HEK293 (cell line): ENCODE data around the gene POLDIP2.

ENCODE experiments used
- CTCF ChIA-PET: fragments of 350-600 bp; formaldehyde crosslinking; extraction: SDS; loops from one replicate; lab custom pipeline; 2021; ENCODE audit warnings: antibody characterized with exemption; lab: Yijun Ruan, JAX
- POLR2A ChIA-PET: fragments of 300-600 bp; formaldehyde crosslinking; extraction: SDS; loops from one replicate; lab custom pipeline; 2020; ENCODE audit warnings: antibody characterized with exemption, inconsistent platforms; lab: Yijun Ruan, JAX
- H3K27ac ChIP-seq: fragments of 200-500 bp; sonication (Bioruptor generic); 2 replicates; pipeline ENCODE4 v1.5.1; 2014; ENCODE audit warnings: low read depth, low read length, control low read depth, inconsistent platforms; ENCODE audit errors: extremely low read depth
- H3K36me3 ChIP-seq, 2 experiments: fragments of 200-500 bp in 1 of 2; sonication (Bioruptor generic) in 1 of 2; 1 replicate in 1 of 2; 2 replicates in 1 of 2; pipeline ENCODE4 v1.5.1; 2014 to 2017; ENCODE audit warnings: inconsistent platforms in 2 of 2, low read length in 2 of 2; ENCODE audit not compliant: control insufficient read depth in 2 of 2, insufficient read depth in 1 of 2
- H3K4me1 ChIP-seq: fragments of 200-500 bp; sonication (Bioruptor generic); 2 replicates; pipeline ENCODE4 v1.5.1; 2014; ENCODE audit warnings: mild to moderate bottlenecking, low read length, inconsistent platforms; ENCODE audit not compliant: control insufficient read depth, insufficient read depth
- H3K4me3 ChIP-seq: 2 replicates; pipeline ENCODE4 v1.5.1; 2011; ENCODE audit warnings: low read depth, mild to moderate bottlenecking, control low read depth, low read length, moderate library complexity
- H3K9me3 ChIP-seq: fragments of 200-500 bp; sonication (Bioruptor generic); 2 replicates; pipeline ENCODE4 v1.5.1; 2014; ENCODE audit warnings: low read depth, low read length, inconsistent platforms; ENCODE audit not compliant: control insufficient read depth, insufficient read depth
- ATF2 ChIP-seq: fragments of 450-650 bp; formaldehyde crosslinking; IDR thresholded peaks from 2 replicates; pipeline ENCODE4 v1.5.1; 2016; ENCODE audit warnings: missing biosample characterization, missing genetic modification characterization, low read depth
- BCL6B ChIP-seq: fragments of 450-650 bp; formaldehyde crosslinking; IDR thresholded peaks from 2 replicates; pipeline ENCODE4 v1.5.1; 2017; ENCODE audit warnings: missing biosample characterization, missing genetic modification characterization
- CTCF ChIP-seq: fragments of 450-650 bp; formaldehyde crosslinking; IDR thresholded peaks from 2 replicates; pipeline ENCODE4 v1.5.1; 2016; ENCODE audit warnings: missing biosample characterization, missing genetic modification characterization
- EGR2 ChIP-seq: fragments of 450-650 bp; formaldehyde crosslinking; IDR thresholded peaks from 2 replicates; pipeline ENCODE4 v1.5.1; 2016; ENCODE audit warnings: low read depth, missing biosample characterization, missing genetic modification characterization
- ELK4 ChIP-seq: IDR thresholded peaks from 2 replicates; pipeline ENCODE4 v1.6.1; 2011; ENCODE audit warnings: mild to moderate bottlenecking, low read depth, low read length, borderline replicate concordance
- FEZF1 ChIP-seq: fragments of 450-650 bp; formaldehyde crosslinking; IDR thresholded peaks from 2 replicates; pipeline ENCODE4 v1.5.1; 2016; ENCODE audit warnings: missing biosample characterization, missing genetic modification characterization
- GLIS2 ChIP-seq: fragments of 450-650 bp; formaldehyde crosslinking; IDR thresholded peaks from 2 replicates; pipeline ENCODE4 v1.5.1; 2016; ENCODE audit warnings: missing biosample characterization, missing genetic modification characterization
- KLF16 ChIP-seq: fragments of 450-650 bp; formaldehyde crosslinking; IDR thresholded peaks from 2 replicates; pipeline ENCODE4 v1.5.1; 2017; ENCODE audit warnings: missing biosample characterization, missing genetic modification characterization
- PRDM4 ChIP-seq: fragments of 450-650 bp; formaldehyde crosslinking; IDR thresholded peaks from 2 replicates; pipeline ENCODE4 v1.5.1; 2017; ENCODE audit warnings: missing biosample characterization, missing genetic modification characterization
- SCRT1 ChIP-seq: fragments of 450-650 bp; formaldehyde crosslinking; IDR thresholded peaks from 2 replicates; pipeline ENCODE4 v1.5.1; 2016; ENCODE audit warnings: missing biosample characterization, missing genetic modification characterization, borderline replicate concordance
- YY1 ChIP-seq: fragments of 450-650 bp; formaldehyde crosslinking; IDR thresholded peaks from 2 replicates; pipeline ENCODE4 v1.5.1; 2018; ENCODE audit warnings: missing biosample characterization, missing genetic modification characterization
- ZBTB44 ChIP-seq: fragments of 450-650 bp; IDR thresholded peaks from 2 replicates; pipeline ENCODE4 v1.5.1; 2018; ENCODE audit warnings: missing biosample characterization, mild to moderate bottlenecking, missing genetic modification characterization
- ZNF132 ChIP-seq: fragments of 450-650 bp; formaldehyde crosslinking; IDR thresholded peaks from 2 replicates; pipeline ENCODE4 v1.5.1; 2017; ENCODE audit warnings: missing biosample characterization, missing genetic modification characterization, borderline replicate concordance
- ZNF169 ChIP-seq: fragments of 450-650 bp; formaldehyde crosslinking; IDR thresholded peaks from 2 replicates; pipeline ENCODE4 v1.5.1; 2016; ENCODE audit warnings: missing biosample characterization, missing genetic modification characterization
- ZNF19 ChIP-seq: fragments of 450-650 bp; formaldehyde crosslinking; IDR thresholded peaks from 2 replicates; pipeline ENCODE4; 2016; ENCODE audit warnings: missing biosample characterization, missing genetic modification characterization, low read depth
- ZNF202 ChIP-seq: fragments of 450-650 bp; formaldehyde crosslinking; IDR thresholded peaks from 2 replicates; pipeline ENCODE4 v1.5.1; 2016; ENCODE audit warnings: missing biosample characterization, missing genetic modification characterization, borderline replicate concordance
- ZNF24 ChIP-seq: fragments of 450-650 bp; formaldehyde crosslinking; IDR thresholded peaks from 2 replicates; pipeline ENCODE4 v1.5.1; 2016; ENCODE audit warnings: missing biosample characterization, missing genetic modification characterization
- ZNF280D ChIP-seq: fragments of 450-650 bp; formaldehyde crosslinking; IDR thresholded peaks from 2 replicates; pipeline ENCODE4 v1.5.1; 2016; ENCODE audit warnings: missing biosample characterization, missing genetic modification characterization
- ZNF292 ChIP-seq: fragments of 450-650 bp; formaldehyde crosslinking; IDR thresholded peaks from 2 replicates; pipeline ENCODE4 v1.5.1; 2016; ENCODE audit warnings: low read depth, missing biosample characterization, missing genetic modification characterization, borderline replicate concordance
- ZNF366 ChIP-seq: fragments of 450-650 bp; formaldehyde crosslinking; conservative IDR thresholded peaks from 2 replicates; pipeline ENCODE4 v1.5.1; 2016; ENCODE audit warnings: missing biosample characterization, missing genetic modification characterization
- ZNF488 ChIP-seq: fragments of 450-650 bp; formaldehyde crosslinking; IDR thresholded peaks from 2 replicates; pipeline ENCODE4 v1.5.1; 2016; ENCODE audit warnings: missing biosample characterization, missing genetic modification characterization
- ZNF571 ChIP-seq: fragments of 450-650 bp; formaldehyde crosslinking; IDR thresholded peaks from 2 replicates; pipeline ENCODE4 v1.5.0; 2017; ENCODE audit warnings: missing biosample characterization, missing genetic modification characterization
- ZNF585B ChIP-seq: fragments of 450-650 bp; formaldehyde crosslinking; IDR thresholded peaks from 2 replicates; pipeline ENCODE4 v1.5.1; 2016; ENCODE audit warnings: missing biosample characterization, missing genetic modification characterization
- ZNF791 ChIP-seq: fragments of 450-650 bp; formaldehyde crosslinking; IDR thresholded peaks from 2 replicates; pipeline ENCODE4 v1.5.1; 2016; ENCODE audit warnings: missing biosample characterization, missing genetic modification characterization
- ZNF792 ChIP-seq: fragments of 450-650 bp; formaldehyde crosslinking; IDR thresholded peaks from 2 replicates; pipeline ENCODE4 v1.5.1; 2016; ENCODE audit warnings: missing biosample characterization, missing genetic modification characterization

Gene POLDIP2

GRCh38 chr17:28313841-28314240 lies 43.5 kb downstream of the POLDIP2 start (continued):
- TF ChIP-seq ZNF366 (tag by site-specific recombination) = no peak
- TF ChIP-seq ZNF24 (tag by site-specific recombination) = no peak
- TF ChIP-seq YY1 = no peak
- no peak for TF ChIP-seq ZNF169 (tag by site-specific recombination)
- TF ChIP-seq FEZF1 = no peak
- no peak for TF ChIP-seq SCRT1
- no peak for TF ChIP-seq ZNF19 (tag by site-specific recombination)
- no peak for TF ChIP-seq EGR2 (tag by site-specific recombination)
- no peak for TF ChIP-seq ZNF791 (tag by site-specific recombination)
- no peak for TF ChIP-seq KLF16 (tag by site-specific recombination)
- no peak for TF ChIP-seq ZBTB44
- no peak for TF ChIP-seq BCL6B
- TF ChIP-seq ZNF132 = no peak
- no peak for TF ChIP-seq ZNF571 (tag by site-specific recombination)
- TF ChIP-seq, all 188 proteins: peak for 0

- Histone ChIP-seq H3K4me1 (no peaks in the 10 kb centered on the region), H3K36me3 (no peaks in the 10 kb centered on the region), H3K27ac (no peak overlapping the region), H3K4me3 (no peak overlapping the region), H3K9me3 (no peaks in the 10 kb centered on the region)
- POLR2A ChIA-PET = no interaction called here
- CTCF ChIA-PET = no interaction called here
- TF ChIP-seq ZNF292 (no peak), ZNF585B (tag by site-specific recombination) (no peak), ELK4 (no peak), ZNF488 (tag by site-specific recombination) (no peak), GLIS2 (tag by site-specific recombination) (no peak), ZNF792 (tag by site-specific recombination) (no peak), EGR2 (tag by site-specific recombination) (no peak), ZNF202 (tag by site-specific recombination) (no peak), CTCF (tag by site-specific recombination) (no peak), ATF2 (tag by site-specific recombination) (no peak), PRDM4 (tag by site-specific recombination) (no peak), ZNF280D (tag by site-specific recombination) (no peak)
Observed at GRCh38 chr17:28306954-28307401, 50.3 kb downstream of the POLDIP2 start.
